Activated CD8-positive, alpha-beta T cell treated with anti-CD3 and anti-CD28 coated beads, Interleukin-2, amount 10 ng/mL, durations not matched to agents 7 days and 5 days (primary cell): Measurements from ENCODE around the gene MAPKAPK3. TPM values are rescaled to one million over a fixed set of nuclear protein-coding genes. Genes with fewer than 3 reads are reported as not detected.

Experiments
- ATAC-seq: fragments of 150-1000 bp; cut with Tn5 transposase; one replicate; pipeline ENCODE4 v1.10.0; 2021; ENCODE audit warnings: moderate library complexity
- CTCF ChIA-PET: fragments of 350-600 bp; sonication (Branson Sonifier 250); formaldehyde crosslinking; loops from one replicate; lab custom pipeline; 2021; ENCODE audit warnings: antibody characterized with exemption; lab: Charles Lee
- POLR2A ChIA-PET: fragments of 350-600 bp; sonication (Branson Sonifier 250); formaldehyde crosslinking; loops from one replicate; lab custom pipeline; 2021; ENCODE audit warnings: antibody characterized with exemption; lab: Charles Lee
- DNase-seq: peaks from one replicate; pipeline ENCODE4 v3.0.0-alpha.2; 2020
- H3K27ac Mint-ChIP-seq: one replicate; pipeline ENCODE4 v1.8.0; 2021; ENCODE audit warnings: mild to moderate bottlenecking, mixed read lengths
- H3K27me3 Mint-ChIP-seq: one replicate; pipeline ENCODE4 v1.8.0; 2021; ENCODE audit warnings: low read depth, mixed read lengths
- H3K36me3 Mint-ChIP-seq: one replicate; pipeline ENCODE4 v1.8.0; 2021; ENCODE audit warnings: low read depth, mixed read lengths
- H3K4me1 Mint-ChIP-seq: one replicate; pipeline ENCODE4 v1.8.0; 2021; ENCODE audit warnings: low read depth, mixed read lengths
- H3K4me3 Mint-ChIP-seq: one replicate; pipeline ENCODE4 v1.8.0; 2021; ENCODE audit warnings: mild to moderate bottlenecking, mixed read lengths
- H3K9me3 Mint-ChIP-seq: one replicate; pipeline ENCODE4 v1.8.0; 2022; ENCODE audit warnings: mixed read lengths; ENCODE audit not compliant: insufficient read depth
- total RNA-seq, 2 experiments: library from RNA; stranded (reverse); gene quantifications; one replicate each; pipeline ENCODE4 v1.2.3, GENCODE V29; 2021

MAPKAPK3 gene
- total RNA-seq, 2 experiments from 2014 or later = 224 to 225 TPM

- Mint-ChIP-seq H3K9me3 (no peaks in the 10 kb centered on the region), H3K36me3 (peaks cover 76% of the 10 kb centered on the region), H3K4me1 (peaks cover 89% of the 10 kb centered on the region), H3K27ac (peak overlapping the region; percentile 97), H3K27me3 (no peaks in the 10 kb centered on the region), H3K4me3 (peak overlapping the region; percentile 94)
- ChIA-PET CTCF (interaction anchor here (0.9 to 29.5 kb wide), 8 partner anchors 10 to 354 kb away, joined by 3 to 1321 read pairs (median 8); partner anchors contain the start of genes C3orf18, CISH and HEMK1), POLR2A (interaction anchor here (0.6 to 22.1 kb wide), 9 partner anchors 11 to 260 kb away, joined by 3 to 1664 read pairs (median 6); partner anchors contain the start of genes C3orf18, CISH, HEMK1 and MAPKAPK3)
- DNase-seq (peak; percentile 91), ATAC-seq (peak; percentile 61)
Measured at GRCh38 chr3:50600841-50601591, 15.9 kb upstream of the MAPKAPK3 start.

- no peak for ATAC-seq
- H3K36me3 Mint-ChIP-seq = peaks cover 90% of the 10 kb centered on the region
- no peak for DNase-seq
- ChIA-PET POLR2A (interaction anchor here (0.6 to 22.1 kb wide), 5 partner anchors 12 to 262 kb away, joined by 3 to 1664 read pairs (median 398); partner anchors contain the start of genes C3orf18, CISH, HEMK1 and MAPKAPK3), CTCF (interaction anchor here (1.0 to 29.5 kb wide), 8 partner anchors 9 to 356 kb away, joined by 3 to 1321 read pairs (median 10); partner anchors contain the start of genes C3orf18, CISH, HEMK1 and RASSF1)
- H3K4me3 Mint-ChIP-seq = peak overlapping the region; percentile 94
- H3K27me3 Mint-ChIP-seq = no peaks in the 10 kb centered on the region
- peaks cover 85% of the 10 kb centered on the region for H3K4me1 Mint-ChIP-seq
- H3K9me3 Mint-ChIP-seq = no peaks in the 10 kb centered on the region
- H3K27ac Mint-ChIP-seq = peak overlapping the region; percentile 97
Measured at GRCh38 chr3:50602595-50603191, 14.3 kb upstream of the MAPKAPK3 start.

GRCh38 chr3:50603261-50604109 lies 13.5 kb upstream of the MAPKAPK3 start:
- H3K27me3 Mint-ChIP-seq = no peaks in the 10 kb centered on the region
- H3K9me3 Mint-ChIP-seq = no peaks in the 10 kb centered on the region
- peaks cover 91% of the 10 kb centered on the region for H3K36me3 Mint-ChIP-seq
- ATAC-seq (no peak), DNase-seq (no peak)
- ChIA-PET POLR2A (interaction anchor here (10.9 to 22.1 kb wide), 3 partner anchors 11 to 31 kb away, joined by 398 to 1664 read pairs (median 970); partner anchors contain the start of genes C3orf18, CISH, HEMK1 and MAPKAPK3), CTCF (interaction anchor here (1.0 to 29.5 kb wide), 5 partner anchors 8 to 263 kb away, joined by 3 to 1321 read pairs (median 94); partner anchors contain the start of genes C3orf18, CISH, HEMK1 and RASSF1)
- H3K27ac Mint-ChIP-seq = peak overlapping the region; percentile 97
- peaks cover 77% of the 10 kb centered on the region for H3K4me1 Mint-ChIP-seq
- peak overlapping the region; percentile 94 for H3K4me3 Mint-ChIP-seq

- H3K9me3 Mint-ChIP-seq = no peaks in the 10 kb centered on the region
- peaks cover 70% of the 10 kb centered on the region for H3K4me1 Mint-ChIP-seq
- H3K36me3 Mint-ChIP-seq = peaks cover 92% of the 10 kb centered on the region
- H3K27ac Mint-ChIP-seq = peak overlapping the region; percentile 97
- H3K27me3 Mint-ChIP-seq = no peaks in the 10 kb centered on the region
- H3K4me3 Mint-ChIP-seq = peak overlapping the region; percentile 94
- DNase-seq (no peak), ATAC-seq (no peak)
- POLR2A ChIA-PET = interaction anchor here (0.8 to 22.1 kb wide), 4 partner anchors 10 to 263 kb away, joined by 3 to 1664 read pairs (median 684); partner anchors contain the start of genes C3orf18, CISH, HEMK1 and MAPKAPK3
- CTCF ChIA-PET = interaction anchor here (1.0 to 29.5 kb wide), 5 partner anchors 9 to 785 kb away, joined by 3 to 1321 read pairs (median 5); partner anchors contain the start of genes C3orf18 and HEMK1
Measured at GRCh38 chr3:50604110-50604621, 12.8 kb upstream of the MAPKAPK3 start.

- ATAC-seq (no peak), DNase-seq (no peak)
- H3K4me3 Mint-ChIP-seq = peak overlapping the region; percentile 94
- H3K36me3 Mint-ChIP-seq = peaks cover 92% of the 10 kb centered on the region
- peak overlapping the region; percentile 97 for H3K27ac Mint-ChIP-seq
- POLR2A ChIA-PET = interaction anchor here (0.8 to 22.1 kb wide), 5 partner anchors 9 to 264 kb away, joined by 3 to 1664 read pairs (median 398); partner anchors contain the start of genes C3orf18, CISH, HEMK1 and MAPKAPK3
- no peaks in the 10 kb centered on the region for H3K27me3 Mint-ChIP-seq
- H3K4me1 Mint-ChIP-seq = peaks cover 63% of the 10 kb centered on the region
- CTCF ChIA-PET = interaction anchor here (1.0 to 29.5 kb wide), 6 partner anchors 9 to 784 kb away, joined by 3 to 1321 read pairs (median 10); partner anchors contain the start of genes C3orf18, HEMK1 and MAPKAPK3
- no peaks in the 10 kb centered on the region for H3K9me3 Mint-ChIP-seq
Measured at GRCh38 chr3:50604628-50605588, 12.0 kb upstream of the MAPKAPK3 start.

GRCh38 chr3:50605901-50606326 lies 11.0 kb upstream of the MAPKAPK3 start:
- ChIA-PET POLR2A (interaction anchor here (1.1 to 22.1 kb wide), 8 partner anchors 8 to 306 kb away, joined by 3 to 1664 read pairs (median 6); partner anchors contain the start of genes C3orf18, CISH, HEMK1 and HYAL3), CTCF (interaction anchor here (3.3 to 29.5 kb wide), 3 partner anchors 10 to 34 kb away, joined by 14 to 1321 read pairs (median 535); partner anchors contain the start of genes C3orf18, HEMK1 and MAPKAPK3)
- H3K4me1 Mint-ChIP-seq = peaks cover 53% of the 10 kb centered on the region

GRCh38 chr3:50606596-50606995 lies 10.4 kb upstream of the MAPKAPK3 start:
- no peak for ATAC-seq

More at GRCh38 chr3:50605901-50606326, 11.0 kb upstream of the MAPKAPK3 start:
- no peak for ATAC-seq
- no peaks in the 10 kb centered on the region for H3K27me3 Mint-ChIP-seq
- peak overlapping the region; percentile 94 for H3K4me3 Mint-ChIP-seq
- peaks cover 96% of the 10 kb centered on the region for H3K36me3 Mint-ChIP-seq
- DNase-seq = no peak
- H3K9me3 Mint-ChIP-seq = no peaks in the 10 kb centered on the region
- peak overlapping the region; percentile 97 for H3K27ac Mint-ChIP-seq

GRCh38 chr3:50607271-50608091 lies 9.5 kb upstream of the MAPKAPK3 start:
- Mint-ChIP-seq H3K27me3 (no peaks in the 10 kb centered on the region), H3K4me1 (peaks cover 37% of the 10 kb centered on the region), H3K27ac (peak overlapping the region; percentile 97), H3K9me3 (no peaks in the 10 kb centered on the region), H3K36me3 (peaks cover 98% of the 10 kb centered on the region), H3K4me3 (peak overlapping the region; percentile 94)
- ChIA-PET CTCF (interaction anchor here (0.6 to 29.5 kb wide), 5 partner anchors 8 to 35 kb away, joined by 3 to 1321 read pairs (median 14); partner anchors contain the start of genes C3orf18, HEMK1 and MAPKAPK3), POLR2A (interaction anchor here (1.0 to 22.1 kb wide), 14 partner anchors 6 to 779 kb away, joined by 3 to 1664 read pairs (median 8); partner anchors contain the start of genes C3orf18, CISH, HEMK1 and MAPKAPK3)
- ATAC-seq (no peak), DNase-seq (peak; percentile 79)

More at GRCh38 chr3:50606596-50606995, 10.4 kb upstream of the MAPKAPK3 start:
- H3K36me3 Mint-ChIP-seq = peaks cover 99% of the 10 kb centered on the region
- POLR2A ChIA-PET = interaction anchor here (1.1 to 22.1 kb wide), 9 partner anchors 8 to 307 kb away, joined by 3 to 1664 read pairs (median 7); partner anchors contain the start of genes C3orf18, CISH, HEMK1 and HYAL3
- CTCF ChIA-PET = interaction anchor here (0.6 to 29.5 kb wide), 4 partner anchors 9 to 34 kb away, joined by 3 to 1321 read pairs (median 274); partner anchors contain the start of genes C3orf18, HEMK1 and MAPKAPK3
- peaks cover 46% of the 10 kb centered on the region for H3K4me1 Mint-ChIP-seq
- H3K27ac Mint-ChIP-seq = peak overlapping the region; percentile 97
- H3K4me3 Mint-ChIP-seq = peak overlapping the region; percentile 94
- DNase-seq = peak; percentile 72
- no peaks in the 10 kb centered on the region for H3K9me3 Mint-ChIP-seq
- no peaks in the 10 kb centered on the region for H3K27me3 Mint-ChIP-seq
